PFSK-1 (cell line): Measurements from ENCODE around the gene SLC4A7.

Experiments used
- FOXP2 ChIP-seq: optimal IDR thresholded peaks from 2 replicates; pipeline ENCODE3; 2011; ENCODE audit warnings: borderline replicate concordance, control low read depth, inconsistent platforms; ENCODE audit not compliant: insufficient read depth; ENCODE audit errors: extremely low read length, extremely low read depth
- POLR2AphosphoS5 ChIP-seq: IDR thresholded peaks from 2 replicates; pipeline ENCODE4 v1.6.1; 2012; ENCODE audit warnings: low read depth, mild to moderate bottlenecking, control low read depth, low read length, moderate library complexity
- SIN3A ChIP-seq: IDR thresholded peaks from 2 replicates; pipeline ENCODE4 v1.6.1; 2012; ENCODE audit warnings: mild to moderate bottlenecking, low read length, moderate library complexity, borderline replicate concordance; ENCODE audit not compliant: insufficient read depth
- TAF1 ChIP-seq: IDR thresholded peaks from 2 replicates; pipeline ENCODE4 v1.6.1; 2012; ENCODE audit warnings: low read length, control low read depth, borderline replicate concordance; ENCODE audit not compliant: insufficient read depth
- TF ChIP-seq, protein P1 (sequence below), 2 experiments: IDR thresholded peaks; 2 replicates each; pipeline versions ENCODE4 v1.6.1 to v1.8.0; 2011 to 2012; ENCODE audit warnings: low read depth in 2 of 2, low read length in 2 of 2, control low read depth in 1 of 2, inconsistent platforms in 1 of 2, mild to moderate bottlenecking in 1 of 2, moderate library complexity in 1 of 2; ENCODE audit not compliant: insufficient read depth in 1 of 2

Gene SLC4A7

DNA sequence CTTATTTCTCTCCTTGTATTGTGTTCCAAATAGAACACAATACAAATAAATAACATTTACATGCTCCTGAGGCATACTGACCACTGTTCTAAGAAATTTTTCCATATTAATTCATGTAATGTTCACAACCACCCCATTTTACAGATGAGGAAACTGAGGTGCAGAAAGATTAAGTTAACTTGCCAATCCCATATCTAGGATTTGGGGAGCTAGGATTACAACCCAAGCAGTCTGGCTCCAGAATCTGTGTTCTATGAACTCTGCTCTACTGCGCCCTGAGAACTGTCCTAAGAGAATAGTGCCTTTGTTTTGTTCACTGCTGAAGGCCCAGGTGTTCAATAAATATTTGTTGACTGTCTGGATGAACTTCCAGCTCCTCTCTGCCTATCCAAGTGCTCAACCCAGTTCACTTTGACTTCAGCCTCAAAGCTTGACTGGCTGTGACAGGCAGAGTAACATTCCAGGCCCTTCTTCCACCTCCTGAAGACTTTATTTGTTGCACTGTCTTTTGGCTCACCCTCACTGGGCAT lies 118.1 kb downstream of the SLC4A7 start:
- TF ChIP-seq TAF1 (no peak), SIN3A (no peak), FOXP2 (no peak), POLR2AphosphoS5 (no peak)
- TF ChIP-seq, protein P1, sequence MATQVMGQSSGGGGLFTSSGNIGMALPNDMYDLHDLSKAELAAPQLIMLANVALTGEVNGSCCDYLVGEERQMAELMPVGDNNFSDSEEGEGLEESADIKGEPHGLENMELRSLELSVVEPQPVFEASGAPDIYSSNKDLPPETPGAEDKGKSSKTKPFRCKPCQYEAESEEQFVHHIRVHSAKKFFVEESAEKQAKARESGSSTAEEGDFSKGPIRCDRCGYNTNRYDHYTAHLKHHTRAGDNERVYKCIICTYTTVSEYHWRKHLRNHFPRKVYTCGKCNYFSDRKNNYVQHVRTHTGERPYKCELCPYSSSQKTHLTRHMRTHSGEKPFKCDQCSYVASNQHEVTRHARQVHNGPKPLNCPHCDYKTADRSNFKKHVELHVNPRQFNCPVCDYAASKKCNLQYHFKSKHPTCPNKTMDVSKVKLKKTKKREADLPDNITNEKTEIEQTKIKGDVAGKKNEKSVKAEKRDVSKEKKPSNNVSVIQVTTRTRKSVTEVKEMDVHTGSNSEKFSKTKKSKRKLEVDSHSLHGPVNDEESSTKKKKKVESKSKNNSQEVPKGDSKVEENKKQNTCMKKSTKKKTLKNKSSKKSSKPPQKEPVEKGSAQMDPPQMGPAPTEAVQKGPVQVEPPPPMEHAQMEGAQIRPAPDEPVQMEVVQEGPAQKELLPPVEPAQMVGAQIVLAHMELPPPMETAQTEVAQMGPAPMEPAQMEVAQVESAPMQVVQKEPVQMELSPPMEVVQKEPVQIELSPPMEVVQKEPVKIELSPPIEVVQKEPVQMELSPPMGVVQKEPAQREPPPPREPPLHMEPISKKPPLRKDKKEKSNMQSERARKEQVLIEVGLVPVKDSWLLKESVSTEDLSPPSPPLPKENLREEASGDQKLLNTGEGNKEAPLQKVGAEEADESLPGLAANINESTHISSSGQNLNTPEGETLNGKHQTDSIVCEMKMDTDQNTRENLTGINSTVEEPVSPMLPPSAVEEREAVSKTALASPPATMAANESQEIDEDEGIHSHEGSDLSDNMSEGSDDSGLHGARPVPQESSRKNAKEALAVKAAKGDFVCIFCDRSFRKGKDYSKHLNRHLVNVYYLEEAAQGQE (IDR thresholded peaks at IDR 0.05; ENCODE audit: insufficient read depth in 1 of 2, low read depth in 2 of 2, low read length in 2 of 2): no peak

DNA sequence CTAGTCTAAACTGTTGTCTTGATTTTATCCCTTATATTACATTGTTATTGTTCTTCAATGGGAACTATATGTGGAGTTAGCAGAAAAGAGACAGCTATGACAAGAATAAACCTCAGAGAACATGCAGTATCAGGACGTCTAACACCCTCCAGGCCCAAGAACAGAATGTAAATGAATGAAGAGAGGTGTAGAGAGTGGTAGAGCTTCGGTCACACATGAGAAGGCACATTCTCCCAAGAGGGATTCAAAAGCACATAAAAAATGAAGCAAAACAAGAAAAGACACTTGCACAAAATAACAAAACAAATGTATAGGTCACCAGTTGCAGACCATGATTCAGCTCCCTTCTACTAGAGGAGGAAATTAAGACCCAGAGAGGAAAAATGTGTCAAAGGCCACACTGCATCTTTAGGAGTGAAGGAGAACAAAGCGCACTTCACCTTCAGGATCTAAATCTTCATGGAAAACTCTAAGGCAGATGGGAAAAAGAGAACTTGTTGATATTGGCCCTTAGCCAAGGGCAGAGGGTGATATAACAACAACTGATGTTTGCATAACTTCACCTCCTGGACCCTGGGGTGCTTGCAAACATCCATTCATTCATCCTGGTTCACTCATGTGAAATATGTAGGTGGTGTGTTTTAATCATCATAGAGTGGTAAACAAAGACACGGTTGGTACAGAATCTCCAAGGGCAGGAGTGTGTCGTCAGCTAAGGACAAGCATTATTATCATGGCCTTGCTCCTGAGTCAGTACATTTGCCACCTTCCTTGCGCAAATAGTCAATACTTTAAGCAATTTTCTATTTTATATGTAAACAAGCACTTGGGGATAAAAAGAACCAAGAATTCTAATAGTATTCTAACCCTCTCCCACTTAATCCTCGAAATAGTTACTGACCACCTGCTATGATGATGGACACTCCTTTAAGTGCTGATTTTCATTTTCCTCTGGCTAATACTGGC lies 123.8 kb downstream of the SLC4A7 start:
- TF ChIP-seq TAF1: no peak
- TF ChIP-seq FOXP2: peak; percentile 26
- TF ChIP-seq POLR2AphosphoS5: peak; percentile 24; the same call in 1 of the 2 replicates
- peak; percentile 65; the same call in 1 of the 2 replicates for TF ChIP-seq SIN3A
- TF ChIP-seq, protein P1 (IDR thresholded peaks at IDR 0.05; ENCODE audit: insufficient read depth in 1 of 2, low read depth in 2 of 2, low read length in 2 of 2): peak in 1 of 2 experiments; percentile 20; a peak in 1 of 4 replicates

DNA sequence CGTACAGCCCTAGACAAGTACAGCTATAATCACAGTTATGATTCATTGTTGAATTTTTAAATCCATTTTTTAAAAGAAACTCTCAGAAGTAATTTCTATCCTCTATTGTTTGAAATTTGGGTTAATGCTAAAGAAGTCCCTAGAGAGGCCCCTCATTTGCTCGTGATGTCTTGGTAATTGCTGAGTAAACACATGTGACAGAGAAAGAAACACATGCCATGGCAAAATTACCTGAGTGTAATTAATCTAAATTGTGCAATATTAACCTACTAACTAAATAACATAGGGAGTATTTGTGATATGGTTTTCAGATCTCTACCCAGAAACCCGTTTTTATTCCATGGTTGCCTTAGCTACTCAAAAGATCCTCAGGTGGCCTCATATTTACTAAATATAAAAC lies 125.8 kb downstream of the SLC4A7 start:
- TF ChIP-seq SIN3A: no peak

DNA sequence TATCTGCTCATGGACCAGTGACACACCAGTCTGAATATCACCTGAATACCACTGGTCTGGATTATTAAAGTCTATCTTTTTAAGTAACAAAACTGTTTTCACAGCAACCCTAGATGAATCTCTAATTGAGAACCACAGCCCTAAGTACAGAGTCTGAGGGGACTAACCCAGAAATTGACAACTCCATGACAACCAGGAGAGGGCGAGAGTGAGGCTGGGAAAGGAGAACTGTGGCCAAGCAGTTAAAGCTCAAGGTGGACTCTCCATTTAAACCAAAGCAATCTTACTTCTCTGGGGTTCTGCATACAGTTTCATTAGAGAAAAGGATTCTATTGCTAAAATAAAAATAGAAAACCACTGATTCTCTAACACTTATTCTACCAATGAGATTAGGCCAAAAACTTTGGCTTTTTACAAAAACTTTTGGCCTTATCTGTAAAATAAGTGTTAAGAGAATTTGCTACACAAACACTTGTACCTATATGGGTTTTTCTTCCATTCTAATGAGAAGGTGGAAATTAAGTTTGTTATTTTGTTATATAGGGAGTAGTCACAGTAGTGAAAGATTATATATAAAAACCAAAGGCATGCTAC lies 126.4 kb downstream of the SLC4A7 start:
- TF ChIP-seq SIN3A (no peak), TAF1 (no peak), POLR2AphosphoS5 (no peak), FOXP2 (no peak)
- TF ChIP-seq, protein P1 (IDR thresholded peaks at IDR 0.05; ENCODE audit: insufficient read depth in 1 of 2, low read depth in 2 of 2, low read length in 2 of 2): no peak

DNA sequence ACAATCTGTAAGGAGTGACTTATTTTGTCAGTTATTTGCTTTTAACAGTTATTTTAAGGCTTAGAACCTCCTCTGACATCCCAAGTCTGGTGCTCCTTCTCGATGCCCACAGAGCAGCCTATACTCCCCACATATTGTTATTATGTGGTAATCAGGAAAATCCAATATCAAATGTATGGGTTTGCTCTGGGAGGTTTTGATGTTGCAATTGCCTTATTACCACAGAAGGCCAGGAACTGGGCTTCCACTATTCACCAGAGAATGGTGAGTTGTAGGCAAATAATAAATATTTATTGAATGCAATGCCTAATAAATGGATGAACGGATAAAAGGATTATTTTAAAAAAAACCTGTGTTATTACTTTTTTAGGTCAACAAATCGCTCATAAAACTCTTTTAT lies 127.2 kb downstream of the SLC4A7 start:
- TF ChIP-seq FOXP2 (no peak), POLR2AphosphoS5 (no peak), TAF1 (no peak), SIN3A (no peak)
- TF ChIP-seq, protein P1 (IDR thresholded peaks at IDR 0.05; ENCODE audit: insufficient read depth in 1 of 2, low read depth in 2 of 2, low read length in 2 of 2): no peak
